GM19463 (cell line): Measurements from ENCODE around the gene SGSM2.

Experiments
- ATAC-seq: cut with Tn5 transposase; IDR thresholded peaks from one replicate; pipeline ENCODE4 v1.9.1; 2021; ENCODE audit warnings: mild to moderate bottlenecking, moderate library complexity; ENCODE audit not compliant: unreplicated experiment

Gene SGSM2

GRCh38 chr17:2416010-2416734, 78.9 kb downstream of the SGSM2 start:
- ATAC-seq, result no peak

DNA sequence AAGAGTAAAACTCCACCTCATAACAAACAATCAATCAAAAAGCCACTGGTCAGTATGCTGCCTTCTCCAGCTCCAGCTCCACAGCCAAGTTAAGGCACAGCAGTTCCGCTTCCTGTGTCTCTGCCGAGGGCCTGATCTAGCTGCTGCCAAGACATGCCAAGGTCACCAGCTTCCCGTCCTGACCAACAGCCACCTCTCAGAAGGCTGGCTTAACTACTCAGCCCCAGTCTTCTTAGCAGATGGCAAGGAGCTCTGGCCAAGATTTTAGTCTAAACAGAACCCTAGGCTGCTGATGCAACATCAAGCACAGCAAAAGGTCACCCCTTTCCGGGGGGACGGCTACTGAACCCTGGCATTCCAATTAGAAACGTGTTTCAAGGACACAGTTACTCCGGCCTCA, 81.3 kb downstream of the SGSM2 start:
- ATAC-seq, result no peak

- no peak for ATAC-seq
Observed at GRCh38 chr17:2419486-2419885, 82.2 kb downstream of the SGSM2 start.

GRCh38 chr17:2420176-2420575, 82.9 kb downstream of the SGSM2 start:
- ATAC-seq, result no peak

DNA sequence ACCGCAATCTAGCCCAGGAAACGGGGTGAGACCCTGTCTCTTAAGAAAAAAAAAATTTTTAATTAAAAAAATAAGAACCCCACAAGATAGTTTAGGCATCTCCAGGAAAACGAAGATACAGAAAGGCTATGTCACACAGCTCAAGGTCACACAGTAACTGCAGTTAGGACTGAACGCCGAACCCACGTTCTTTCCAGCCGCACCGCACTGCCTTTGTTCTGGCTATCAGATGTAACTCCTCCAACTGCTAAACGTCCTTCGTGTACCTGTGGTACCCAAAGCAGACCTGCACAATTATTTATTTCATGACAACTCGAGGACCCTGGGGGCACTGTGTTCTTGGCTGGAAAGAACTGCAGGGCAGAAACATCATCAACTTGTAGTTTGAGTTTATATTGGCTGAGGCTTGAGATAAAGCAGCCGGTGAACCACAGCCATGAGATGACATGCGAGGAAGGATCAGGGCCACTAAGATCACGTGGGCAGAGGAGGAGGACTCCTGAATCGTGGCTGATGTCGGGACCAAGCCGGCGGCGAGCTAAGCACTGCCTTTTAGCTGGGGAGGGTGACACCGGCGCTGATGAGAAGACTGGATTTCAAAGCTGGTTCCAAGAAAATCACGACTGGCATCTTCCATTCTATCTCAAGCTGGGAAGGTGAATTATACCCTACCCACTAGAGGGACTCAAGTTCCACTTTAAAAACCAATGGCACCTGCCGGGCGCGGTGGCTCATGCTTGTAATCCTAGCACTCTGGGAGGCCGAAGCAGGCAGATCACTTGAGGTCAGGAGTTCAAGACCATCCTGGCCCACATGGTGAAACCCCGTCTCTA, 84.2 kb downstream of the SGSM2 start:
- no peak for ATAC-seq

DNA sequence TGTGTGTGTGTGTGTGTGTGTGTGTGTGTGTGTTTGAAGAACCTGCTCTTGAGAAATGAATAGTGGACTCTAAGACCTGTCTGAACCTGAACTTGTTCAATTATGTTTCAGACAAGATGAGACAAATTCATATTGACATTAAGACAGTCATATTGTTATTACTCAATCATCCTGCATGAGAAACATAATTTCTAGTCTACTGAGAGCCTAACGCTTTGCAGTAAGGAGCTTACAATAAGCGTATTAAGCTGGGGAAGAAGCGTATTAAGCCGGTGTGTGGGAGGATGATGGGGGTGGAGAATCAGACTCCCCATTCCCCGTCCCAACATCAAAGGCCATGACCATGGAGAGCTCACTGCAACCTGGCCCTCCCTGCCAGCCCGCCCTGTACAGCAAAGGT, 86.0 kb downstream of the SGSM2 start:
- no peak for ATAC-seq

GRCh38 chr17:2427215-2427614, 89.9 kb downstream of the SGSM2 start:
- ATAC-seq, result no peak

DNA sequence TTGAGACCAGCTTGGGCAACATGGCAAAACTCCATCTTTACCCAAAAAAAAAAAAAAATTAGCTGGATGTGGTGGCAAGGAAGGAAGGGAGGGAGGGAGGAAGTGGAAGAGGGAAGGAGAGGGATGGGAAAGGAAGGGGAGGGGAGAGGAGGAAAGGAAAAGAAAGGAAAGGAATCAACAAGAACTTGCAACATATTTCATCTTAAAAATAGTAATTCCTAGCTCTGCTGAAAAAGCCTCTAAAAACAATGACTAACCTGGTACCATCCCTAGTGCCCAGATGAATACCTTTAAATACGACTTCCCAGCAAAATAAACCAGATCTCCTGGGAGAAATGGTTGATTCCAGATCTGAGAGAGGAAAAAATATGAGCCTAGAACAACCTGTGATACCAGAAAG, 90.6 kb downstream of the SGSM2 start:
- no peak for ATAC-seq
